Measurements from ENCODE around the gene ADGRD1.
"Not testable (repeated sequence)": the region's sequence is repeated elsewhere in the genome, so short reads cannot be mapped to it uniquely, and the experiment has no call there.

The ADGRD1 gene

GRCh38 chr12:131123817-131124216 lies 170.1 kb downstream of the ADGRD1 start:
- no peak for DNase-seq

- DNase-seq: no peak
Measured at GRCh38 chr12:131124487-131125280, 171.0 kb downstream of the ADGRD1 start.

- DNase-seq: no peak
Measured at GRCh38 chr12:131126662-131127173, 173.0 kb downstream of the ADGRD1 start.

- no peak for DNase-seq
Measured at GRCh38 chr12:131128556-131128955, 174.8 kb downstream of the ADGRD1 start.

GRCh38 chr12:131128966-131129619 lies 175.4 kb downstream of the ADGRD1 start:
- DNase-seq: not testable (repeated sequence)

- peak; percentile 72 for DNase-seq
Measured at GRCh38 chr12:131129839-131130238, 176.1 kb downstream of the ADGRD1 start.

GRCh38 chr12:131130311-131130911 lies 176.7 kb downstream of the ADGRD1 start:
- DNase-seq: no peak

GRCh38 chr12:131131077-131131807 lies 177.5 kb downstream of the ADGRD1 start:
- DNase-seq: no peak

- DNase-seq: no peak
Measured at GRCh38 chr12:131131808-131132117, 178.1 kb downstream of the ADGRD1 start.

- peak; percentile 75 for DNase-seq
Measured at GRCh38 chr12:131132118-131132892, 178.6 kb downstream of the ADGRD1 start.

- no peak for DNase-seq
Measured at GRCh38 chr12:131133015-131133905, 179.6 kb downstream of the ADGRD1 start.

- no peak for DNase-seq
Measured at GRCh38 chr12:131133994-131134393, 180.3 kb downstream of the ADGRD1 start.

GRCh38 chr12:131134523-131135310 lies 181.0 kb downstream of the ADGRD1 start:
- no peak for DNase-seq

GRCh38 chr12:131135311-131135785 lies 181.6 kb downstream of the ADGRD1 start:
- DNase-seq: no peak

- no peak for DNase-seq
Measured at GRCh38 chr12:131135786-131136538, 182.3 kb downstream of the ADGRD1 start.

GRCh38 chr12:131136539-131136872 lies 182.8 kb downstream of the ADGRD1 start:
- no peak for DNase-seq

GRCh38 chr12:131137009-131137835 lies 183.5 kb downstream of the ADGRD1 start:
- DNase-seq: no peak

GRCh38 chr12:131137836-131138637 lies 184.3 kb downstream of the ADGRD1 start:
- DNase-seq: no peak
